Effector memory CD4-positive, alpha-beta T cell (primary cell): ENCODE measurements around the gene CASP3.
"Not testable (repeated sequence)": the region's sequence is repeated elsewhere in the genome, so short reads cannot be mapped to it uniquely, and the experiment has no call there.

Experiments used
- DNase-seq, 3 donors: peaks; one replicate each; pipeline ENCODE4 v3.0.0-alpha.2; 2020
- H3K27ac ChIP-seq: 2 replicates; pipeline ENCODE4 v1.7.0; 2013; ENCODE audit warnings: mild to moderate bottlenecking, low read length, moderate library complexity; ENCODE audit not compliant: insufficient read depth, poor library complexity, severe bottlenecking
- H3K27me3 ChIP-seq: replicated peaks from 2 replicates; pipeline ENCODE4 v1.7.0; 2013; ENCODE audit warnings: mild to moderate bottlenecking, low read length; ENCODE audit not compliant: insufficient read depth, control insufficient read depth, poor library complexity, severe bottlenecking
- H3K36me3 ChIP-seq: 2 replicates; pipeline ENCODE4 v1.7.0; 2013; ENCODE audit warnings: mild to moderate bottlenecking, low read length, moderate library complexity; ENCODE audit not compliant: control insufficient read depth, insufficient read depth
- H3K4me1 ChIP-seq: 2 replicates; pipeline ENCODE4 v1.7.0; 2013; ENCODE audit warnings: low read length, mild to moderate bottlenecking; ENCODE audit not compliant: control insufficient read depth, insufficient read depth, poor library complexity, severe bottlenecking
- H3K4me3 ChIP-seq: 2 replicates; pipeline ENCODE4 v1.7.0; 2013; ENCODE audit warnings: low read length, low read depth, mild to moderate bottlenecking; ENCODE audit not compliant: insufficient read depth, poor library complexity, severe bottlenecking
- H3K9me3 ChIP-seq: 2 replicates; pipeline ENCODE4 v1.7.0; 2013; ENCODE audit warnings: mild to moderate bottlenecking, low read length, moderate library complexity; ENCODE audit not compliant: control insufficient read depth

The CASP3 gene

DNA sequence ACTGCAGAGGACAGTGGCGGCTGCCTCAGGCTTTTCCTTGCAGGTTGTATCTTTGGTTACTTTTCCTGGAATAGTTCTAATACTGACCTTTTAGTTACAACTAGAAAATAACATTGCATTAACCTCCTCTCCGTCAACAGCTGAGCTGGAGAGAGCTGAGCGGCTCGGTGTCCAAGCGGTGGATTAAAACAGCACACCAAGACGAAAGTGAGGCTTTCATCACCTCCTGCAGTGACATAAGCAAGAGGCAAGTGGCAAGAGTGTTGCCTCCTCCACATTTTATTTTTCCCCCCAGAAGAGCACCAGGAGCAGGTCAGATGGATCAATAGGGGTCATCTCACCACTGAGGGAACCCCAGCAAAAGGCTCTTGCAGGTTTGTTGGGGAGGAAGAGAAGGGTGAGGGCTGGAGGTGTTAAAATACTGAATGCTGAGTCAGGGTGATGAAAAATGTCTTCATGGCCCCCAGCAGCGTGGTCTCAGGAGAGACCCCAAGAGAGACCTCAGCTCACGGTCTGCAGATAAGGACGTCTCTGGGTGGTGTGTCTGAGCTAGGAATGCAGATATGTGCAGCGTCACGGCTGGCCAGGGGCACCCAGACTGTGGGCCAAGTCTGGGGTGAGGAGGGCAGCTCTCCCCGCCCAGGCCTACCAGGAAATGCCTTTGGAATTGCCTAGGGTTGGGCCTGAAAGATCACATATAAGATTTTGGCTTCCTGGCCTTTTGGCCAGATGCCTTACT, 50.3 kb downstream of the CASP3 start:
- Histone ChIP-seq H3K4me3 (no peak overlapping the region), H3K4me1 (no peaks in the 10 kb centered on the region), H3K27me3 (no peaks in the 10 kb centered on the region), H3K27ac (no peak overlapping the region), H3K9me3 (no peaks in the 10 kb centered on the region), H3K36me3 (no peaks in the 10 kb centered on the region)
- no peak for DNase-seq

DNA sequence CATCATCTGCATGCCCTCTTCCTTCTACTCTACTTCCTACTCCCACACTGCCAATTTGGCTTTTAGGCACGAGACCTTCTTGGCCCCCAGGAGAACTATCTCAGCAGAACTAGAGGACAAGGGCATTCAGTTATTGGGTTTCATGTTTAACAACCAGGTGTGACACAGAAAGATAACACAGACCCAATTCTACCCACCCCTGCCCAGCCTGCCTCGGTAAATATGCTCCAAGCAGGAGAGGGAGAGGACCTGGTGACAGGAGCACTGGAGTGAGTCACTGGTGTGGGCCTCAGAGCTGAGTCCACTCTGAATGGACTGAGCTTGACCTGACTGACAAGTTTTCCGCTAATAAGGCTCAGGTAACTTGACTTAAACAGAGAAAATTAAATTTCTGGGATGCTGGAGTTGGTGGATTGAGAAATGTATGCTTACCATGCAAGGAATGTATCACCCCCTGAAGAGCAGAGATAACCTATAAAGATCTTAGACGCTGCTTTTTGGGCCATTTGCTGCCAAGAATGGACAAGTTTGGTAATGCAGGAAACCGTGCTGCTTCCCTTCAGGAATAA, 52.5 kb downstream of the CASP3 start:
- no peaks in the 10 kb centered on the region for H3K36me3 ChIP-seq
- no peaks in the 10 kb centered on the region for H3K4me1 ChIP-seq
- no peak for DNase-seq
- H3K27ac ChIP-seq, result no peak overlapping the region
- no peaks in the 10 kb centered on the region for H3K9me3 ChIP-seq
- no peak overlapping the region for H3K4me3 ChIP-seq
- no peaks in the 10 kb centered on the region for H3K27me3 ChIP-seq

DNA sequence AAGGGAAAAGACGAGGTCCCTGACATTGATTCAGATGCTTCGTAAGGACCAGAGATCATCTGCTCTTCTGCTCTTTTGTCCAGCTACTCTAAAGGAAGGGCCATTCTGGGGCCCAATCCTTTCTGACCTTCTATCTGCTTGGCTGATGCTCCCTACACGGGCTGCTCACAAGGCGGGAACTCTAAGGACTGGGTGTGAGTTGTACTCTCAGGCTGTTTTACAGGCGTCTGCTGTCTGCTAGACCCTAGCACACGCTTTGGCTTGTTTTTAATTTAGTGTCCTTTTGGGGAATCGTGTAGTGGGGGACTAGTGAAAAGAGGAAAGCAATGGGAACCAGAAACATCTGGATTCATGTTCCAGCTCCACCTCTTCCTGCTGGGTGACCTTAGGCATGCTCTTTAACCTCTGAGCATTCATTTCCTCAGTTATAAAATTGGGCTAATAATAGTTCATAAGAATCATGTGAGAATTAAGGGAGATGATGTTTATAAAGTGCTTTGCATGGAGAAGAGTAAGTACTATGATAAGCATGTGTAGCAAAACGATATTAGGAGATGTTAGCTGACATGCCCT, 53.1 kb downstream of the CASP3 start:
- Histone ChIP-seq H3K27me3 (no peaks in the 10 kb centered on the region), H3K27ac (no peak overlapping the region), H3K9me3 (no peaks in the 10 kb centered on the region), H3K36me3 (no peaks in the 10 kb centered on the region), H3K4me1 (no peaks in the 10 kb centered on the region), H3K4me3 (no peak overlapping the region)
- no peak for DNase-seq

DNA sequence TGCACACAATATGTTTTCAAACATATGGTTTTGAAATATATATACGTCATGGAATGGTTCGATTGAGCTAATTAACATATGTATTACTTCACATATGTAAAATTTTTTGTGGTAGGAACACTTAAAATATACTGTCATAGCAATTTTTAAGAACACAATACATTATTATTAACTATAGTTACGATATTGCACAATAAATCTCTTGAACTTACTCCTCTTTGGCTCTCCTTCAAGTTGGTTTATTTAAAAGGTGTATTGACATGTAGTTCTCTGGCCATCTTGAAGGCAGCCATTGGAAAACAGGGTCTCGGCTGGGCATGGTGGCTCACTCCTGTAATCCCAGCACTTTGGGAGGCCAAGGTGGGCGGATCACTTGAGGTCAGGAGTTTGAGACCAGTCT, 53.8 kb downstream of the CASP3 start:
- no peaks in the 10 kb centered on the region for H3K27me3 ChIP-seq
- H3K36me3 ChIP-seq, result no peaks in the 10 kb centered on the region
- no peak overlapping the region for H3K27ac ChIP-seq
- no peaks in the 10 kb centered on the region for H3K9me3 ChIP-seq
- H3K4me3 ChIP-seq, result no peak overlapping the region
- DNase-seq, result no peak
- no peaks in the 10 kb centered on the region for H3K4me1 ChIP-seq

DNA sequence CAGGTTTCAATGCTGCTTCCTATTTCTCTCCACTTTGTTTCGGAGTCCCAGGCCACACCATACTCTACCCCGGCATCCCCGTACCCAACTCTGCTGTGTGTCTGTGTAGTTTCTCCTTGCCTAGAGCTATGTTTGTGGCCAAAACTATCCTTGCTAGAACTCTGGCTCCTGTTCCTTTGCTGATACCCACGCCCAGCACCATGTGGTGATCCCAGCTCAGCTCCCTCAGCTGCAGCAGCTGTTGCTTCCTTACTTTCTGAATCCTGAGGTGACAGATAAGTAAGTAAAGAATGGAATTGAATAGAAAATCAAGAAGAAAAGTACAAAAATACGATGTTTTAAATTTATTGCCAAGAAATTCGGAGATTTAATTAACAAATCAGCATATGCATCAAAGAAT, 55.8 kb downstream of the CASP3 start:
- DNase-seq, result no peak
- Histone ChIP-seq H3K27me3 (no peaks in the 10 kb centered on the region), H3K4me1 (no peaks in the 10 kb centered on the region), H3K36me3 (no peaks in the 10 kb centered on the region), H3K4me3 (no peak overlapping the region), H3K27ac (no peak overlapping the region), H3K9me3 (no peaks in the 10 kb centered on the region)

DNA sequence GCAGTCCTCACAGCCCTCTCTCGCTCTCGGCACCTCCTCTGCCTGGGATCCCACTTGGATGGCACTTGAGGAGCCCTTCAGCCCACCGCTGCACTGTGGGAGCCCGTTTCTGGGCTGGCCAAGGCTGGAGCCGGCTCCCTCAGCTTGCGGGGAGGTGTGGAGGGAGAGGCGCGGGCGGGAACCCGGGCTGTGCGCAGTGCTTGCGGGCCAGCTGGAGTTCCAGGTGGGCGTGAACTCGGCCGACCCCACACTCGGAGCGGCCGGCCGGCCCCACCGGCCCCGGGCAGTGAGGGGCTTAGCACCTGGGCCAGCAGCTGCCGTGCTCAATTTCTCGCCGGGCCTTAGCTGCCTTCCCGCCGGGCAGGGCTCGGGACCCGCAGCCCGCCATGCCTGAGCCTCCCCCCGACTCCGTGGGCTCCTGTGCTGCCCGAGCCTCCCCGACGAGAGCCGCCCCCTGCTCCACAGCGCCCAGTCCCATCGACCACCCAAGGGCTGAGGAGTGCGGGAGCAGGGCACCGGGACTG, 57.4 kb downstream of the CASP3 start:
- H3K9me3 ChIP-seq, result not testable (repeated sequence)

DNA sequence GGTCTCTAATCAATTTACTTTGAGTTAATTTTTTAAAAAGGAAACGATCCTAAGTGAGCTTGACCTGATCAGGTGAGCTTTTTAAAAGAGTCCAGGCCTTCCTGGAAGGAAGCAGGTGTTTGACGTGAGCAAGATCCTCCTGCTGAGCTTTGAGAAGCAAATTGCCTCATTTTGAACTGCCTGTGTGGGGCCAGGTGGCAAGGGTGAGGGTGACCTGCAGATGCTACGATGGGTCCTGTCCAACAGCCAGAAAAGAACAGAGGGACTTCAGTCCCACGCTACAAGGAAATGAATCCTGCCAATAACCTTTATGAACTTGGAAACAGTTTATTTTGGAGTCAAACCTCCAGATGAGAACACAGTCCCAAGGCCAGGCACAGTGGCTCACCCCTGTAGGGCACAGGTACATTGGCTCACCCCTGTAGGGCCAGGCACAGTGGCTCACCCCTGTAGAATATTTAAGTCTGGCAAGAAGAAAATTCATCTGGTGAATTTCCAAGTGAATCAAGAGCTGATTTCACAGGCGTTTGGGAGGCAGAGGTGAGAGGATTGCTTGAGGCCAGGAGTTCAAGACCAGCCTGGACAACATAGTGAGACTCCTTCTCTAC, 58.1 kb downstream of the CASP3 start:
- no peak overlapping the region for H3K27ac ChIP-seq
- H3K4me1 ChIP-seq, result no peaks in the 10 kb centered on the region
- DNase-seq, result no peak
- no peaks in the 10 kb centered on the region for H3K9me3 ChIP-seq
- H3K4me3 ChIP-seq, result no peak overlapping the region
- H3K27me3 ChIP-seq, result no peaks in the 10 kb centered on the region
- no peaks in the 10 kb centered on the region for H3K36me3 ChIP-seq

More for the DNA sequence above, 57.4 kb downstream of the CASP3 start:
- H3K27me3 ChIP-seq, H3K36me3 ChIP-seq, DNase-seq, H3K4me3 ChIP-seq, H3K27ac ChIP-seq, H3K4me1 ChIP-seq: not testable (repeated sequence)

DNA sequence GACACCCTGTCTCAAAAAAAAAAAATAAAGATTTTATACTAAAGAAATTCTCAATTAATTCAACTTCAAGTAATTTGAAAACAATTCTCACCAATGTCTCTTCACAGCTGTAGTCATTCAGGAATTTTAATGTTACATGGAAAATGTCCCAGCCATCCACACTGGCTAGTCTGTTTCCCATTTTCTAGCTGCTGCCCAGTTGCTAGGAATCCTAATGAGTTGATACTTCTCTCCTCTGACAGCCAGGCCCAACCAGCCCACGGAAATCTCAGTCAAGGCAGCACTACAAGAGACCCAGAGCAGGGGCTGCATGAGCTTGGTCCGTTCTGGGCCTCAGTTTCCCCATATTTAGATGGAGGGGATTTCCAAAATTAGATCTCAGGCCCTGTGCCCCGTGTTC, 59.1 kb downstream of the CASP3 start:
- no peaks in the 10 kb centered on the region for H3K27me3 ChIP-seq
- no peaks in the 10 kb centered on the region for H3K4me1 ChIP-seq
- no peaks in the 10 kb centered on the region for H3K36me3 ChIP-seq
- no peak for DNase-seq
- no peaks in the 10 kb centered on the region for H3K9me3 ChIP-seq
- H3K4me3 ChIP-seq, result no peak overlapping the region
- H3K27ac ChIP-seq, result no peak overlapping the region

DNA sequence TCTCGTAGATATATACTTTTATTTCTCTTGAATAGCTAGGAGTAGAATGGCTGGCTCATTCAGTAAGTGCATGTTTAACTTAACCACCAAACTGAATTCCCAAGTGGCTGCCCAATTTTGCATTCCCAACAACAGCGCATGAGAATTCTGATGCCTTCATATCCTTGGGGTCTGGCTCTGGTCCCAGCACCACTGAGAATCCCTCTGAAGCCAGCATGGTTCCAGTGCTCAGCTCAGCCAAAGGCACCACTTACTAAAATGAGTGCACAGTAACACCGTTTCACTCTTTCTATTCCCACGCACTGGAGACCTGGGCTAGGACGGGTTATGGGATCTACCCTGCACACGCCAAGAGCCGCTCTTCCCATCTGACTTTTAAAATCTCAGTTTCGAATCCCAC, 60.4 kb downstream of the CASP3 start:
- no peaks in the 10 kb centered on the region for H3K27me3 ChIP-seq
- DNase-seq, result no peak
- no peak overlapping the region for H3K27ac ChIP-seq
- H3K4me1 ChIP-seq, result peaks cover 4% of the 10 kb centered on the region
- H3K36me3 ChIP-seq, result no peaks in the 10 kb centered on the region
- H3K9me3 ChIP-seq, result no peaks in the 10 kb centered on the region
- no peak overlapping the region for H3K4me3 ChIP-seq

DNA sequence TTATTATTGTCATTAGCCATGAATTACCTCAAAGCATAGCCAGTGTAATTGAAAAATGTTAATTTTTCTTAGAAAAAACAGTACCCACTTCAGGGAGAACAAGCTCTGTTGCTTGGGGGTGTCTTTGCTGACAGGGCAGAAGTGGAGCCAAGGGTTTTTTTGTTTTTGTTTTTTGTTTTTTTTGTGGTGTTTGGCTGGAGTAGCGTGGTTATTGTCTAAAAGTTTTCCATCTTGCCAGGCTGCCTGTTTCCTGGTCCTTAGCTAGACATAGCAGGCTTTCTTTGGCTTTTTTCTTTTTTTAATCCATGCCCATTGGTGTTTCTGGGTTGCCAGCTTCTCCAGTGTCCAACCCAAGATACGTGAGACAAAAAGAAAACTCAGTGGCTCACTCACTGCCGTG, 61.5 kb downstream of the CASP3 start:
- no peaks in the 10 kb centered on the region for H3K9me3 ChIP-seq
- DNase-seq, result no peak
- no peaks in the 10 kb centered on the region for H3K27me3 ChIP-seq
- peaks cover 9% of the 10 kb centered on the region for H3K4me1 ChIP-seq
- no peaks in the 10 kb centered on the region for H3K36me3 ChIP-seq
- no peak overlapping the region for H3K4me3 ChIP-seq
- no peak overlapping the region for H3K27ac ChIP-seq
